H1 (cell line): ENCODE results near the gene ITGA11. TPM values are rescaled to one million over a fixed set of nuclear protein-coding genes. Genes with fewer than 3 reads are reported as not detected.

Experiments
- CTCF ChIA-PET: fragments of 300-600 bp; sonication (Branson Sonifier 250); formaldehyde crosslinking; loops from one replicate; lab custom pipeline; 2021; ENCODE audit not compliant: partially characterized antibody; lab: Charles Lee
- POLR2A ChIA-PET: fragments of 300-600 bp; sonication (Branson Sonifier 250); formaldehyde crosslinking; loops from one replicate; lab custom pipeline; 2021; ENCODE audit warnings: inconsistent platforms; ENCODE audit not compliant: partially characterized antibody; lab: Charles Lee
- DNase-seq, 2 experiments: peaks; one replicate each; pipeline versions ENCODE4 v3.0.0 to v3.0.0-alpha.2; 2010 to 2022; ENCODE audit warnings: low spot score in 2 of 2, low read depth in 1 of 2, mixed read lengths in 1 of 2
- FAIRE-seq: peaks from 2 replicates; lab custom pipeline; 2011; peaks lifted over from hg19 to GRCh38; lab: Jason Lieb, UNC
- H2AFZ ChIP-seq: 2 replicates; pipeline ENCODE4 v1.8.1; 2012; ENCODE audit warnings: low read length, inconsistent platforms
- H2AK5ac ChIP-seq: 2 replicates; pipeline ENCODE4 v1.6.1; 2013; ENCODE audit warnings: low read depth, low read length
- H2BK120ac ChIP-seq: replicated peaks from 2 replicates; pipeline ENCODE3; 2013; ENCODE audit warnings: low read depth, low read length, inconsistent platforms
- H2BK12ac ChIP-seq: 2 replicates; pipeline ENCODE4 v1.6.1; 2013; ENCODE audit warnings: low read depth, low read length
- H2BK15ac ChIP-seq: 2 replicates; pipeline ENCODE4 v1.6.1; 2013; ENCODE audit warnings: low read length
- H2BK20ac ChIP-seq: 2 replicates; pipeline ENCODE4 v1.6.1; 2013; ENCODE audit warnings: low read length
- H2BK5ac ChIP-seq: 2 replicates; pipeline ENCODE4 v1.6.1; 2013; ENCODE audit warnings: low read depth, low read length
- H3K14ac ChIP-seq: 2 replicates; pipeline ENCODE4 v1.6.1; 2013; ENCODE audit warnings: inconsistent platforms; ENCODE audit not compliant: insufficient read length
- H3K18ac ChIP-seq: 2 replicates; pipeline ENCODE4 v1.6.1; 2013; ENCODE audit warnings: low read length; ENCODE audit errors: extremely low read depth
- H3K23ac ChIP-seq: 2 replicates; pipeline ENCODE4 v1.6.1; 2013; ENCODE audit warnings: inconsistent platforms; ENCODE audit not compliant: insufficient read length
- H3K23me2 ChIP-seq: 2 replicates; pipeline ENCODE4 v1.6.1; 2013; ENCODE audit warnings: low read depth, low read length
- H3K27ac ChIP-seq: 2 replicates; pipeline ENCODE4 v1.6.1; 2011; ENCODE audit warnings: low read depth, low read length, inconsistent platforms
- H3K27me3 ChIP-seq, 4 experiments: replicated peaks in 1 of 4; 1 replicate in 1 of 4; 2 replicates in 3 of 4; pipeline versions ENCODE4 v1.6.1 to v1.8.1; 2011 to 2013; ENCODE audit warnings: low read length in 3 of 4, mild to moderate bottlenecking in 3 of 4, inconsistent platforms in 2 of 4, mixed read lengths in 2 of 4, moderate library complexity in 1 of 4; ENCODE audit not compliant: control insufficient read depth in 3 of 4, insufficient read depth in 3 of 4; ENCODE audit errors: extremely low read depth in 1 of 4
- H3K36me3 ChIP-seq, 4 experiments: 2 replicates each; pipeline versions ENCODE4 v1.6.1 to v1.8.1; 2011 to 2013; ENCODE audit warnings: mild to moderate bottlenecking in 4 of 4, low read length in 3 of 4, moderate library complexity in 2 of 4, control low read depth in 1 of 4, inconsistent platforms in 1 of 4; ENCODE audit not compliant: insufficient read depth in 4 of 4, control insufficient read depth in 2 of 4
- H3K4ac ChIP-seq: replicated peaks from 2 replicates; pipeline ENCODE3; 2013; ENCODE audit warnings: low read length, low read depth, mixed read lengths, inconsistent platforms; ENCODE audit not compliant: insufficient read length
- H3K4me1 ChIP-seq, 4 experiments: replicated peaks in 1 of 4; 1 replicate in 1 of 4; 2 replicates in 3 of 4; pipeline versions ENCODE4 v1.6.1 to v1.8.1; 2011 to 2013; ENCODE audit warnings: low read length in 3 of 4, inconsistent platforms in 2 of 4, mixed read lengths in 1 of 4; ENCODE audit not compliant: insufficient read depth in 4 of 4, control insufficient read depth in 3 of 4
- H3K4me2 ChIP-seq, 2 experiments: 2 replicates each; pipeline versions ENCODE4 v1.6.1 to v1.8.1; 2011 to 2013; ENCODE audit warnings: low read depth in 2 of 2, low read length in 2 of 2, control low read depth in 1 of 2, inconsistent platforms in 1 of 2, mild to moderate bottlenecking in 1 of 2; ENCODE audit not compliant: insufficient read depth in 1 of 2
- H3K4me3 ChIP-seq, 4 experiments: fragments of 200-600, 300-600 bp in 1 of 4; sonication (generic), shearing (Covaris generic), sonication (Bioruptor Twin) in 1 of 4; 2 replicates each; pipeline versions ENCODE4 v1.5.1 to v1.8.1; 2011 to 2016; ENCODE audit warnings: low read length in 4 of 4, low read depth in 3 of 4, control low read depth in 2 of 4, inconsistent platforms in 2 of 4, mild to moderate bottlenecking in 2 of 4, mixed read lengths in 1 of 4, moderate library complexity in 1 of 4; ENCODE audit not compliant: insufficient read depth in 2 of 4; ENCODE audit errors: extremely low read depth in 1 of 4
- H3K56ac ChIP-seq: replicated peaks from 2 replicates; pipeline ENCODE3; 2013; ENCODE audit warnings: low read depth, mild to moderate bottlenecking, mixed read lengths, low read length, inconsistent platforms; ENCODE audit not compliant: insufficient read length
- H3K79me1 ChIP-seq: 2 replicates; pipeline ENCODE4 v1.6.1; 2013; ENCODE audit warnings: low read depth, low read length, control low read depth
- H3K79me2 ChIP-seq, 2 experiments: 2 replicates each; pipeline versions ENCODE4 v1.6.1 to v1.8.1; 2012 to 2013; ENCODE audit warnings: low read length in 2 of 2, mild to moderate bottlenecking in 2 of 2, inconsistent platforms in 1 of 2; ENCODE audit not compliant: insufficient read depth in 2 of 2, control insufficient read depth in 1 of 2
- H3K9ac ChIP-seq, 4 experiments: replicated peaks in 1 of 4; 1 replicate in 1 of 4; 2 replicates in 3 of 4; pipeline versions ENCODE4 v1.6.1 to v1.8.1; 2011 to 2013; ENCODE audit warnings: low read depth in 3 of 4, low read length in 3 of 4, control low read depth in 2 of 4, mild to moderate bottlenecking in 2 of 4, moderate library complexity in 2 of 4, inconsistent platforms in 1 of 4; ENCODE audit errors: extremely low read depth in 1 of 4
- H3K9me3 ChIP-seq, 2 experiments: 2 replicates each; pipeline versions ENCODE4 v1.6.1 to v1.8.1; 2012 to 2013; ENCODE audit warnings: mild to moderate bottlenecking in 2 of 2, moderate library complexity in 2 of 2, control low read depth in 1 of 2, inconsistent platforms in 1 of 2, low read depth in 1 of 2, low read length in 1 of 2, mixed read lengths in 1 of 2; ENCODE audit not compliant: insufficient read depth in 2 of 2
- H4K20me1 ChIP-seq, 2 experiments: replicated peaks in 1 of 2; 2 replicates each; pipeline versions ENCODE3 to v1.8.1; 2011 to 2013; ENCODE audit warnings: inconsistent platforms in 2 of 2, low read length in 2 of 2, mild to moderate bottlenecking in 1 of 2; ENCODE audit not compliant: insufficient read depth in 2 of 2, control insufficient read depth in 1 of 2
- H4K5ac ChIP-seq: 2 replicates; pipeline ENCODE4 v1.6.1; 2013; ENCODE audit warnings: low read length, low read depth, mixed read lengths, inconsistent platforms; ENCODE audit not compliant: insufficient read length
- H4K8ac ChIP-seq: 2 replicates; pipeline ENCODE4 v1.8.0; 2013; ENCODE audit warnings: mild to moderate bottlenecking, moderate library complexity, low read length, inconsistent platforms; ENCODE audit not compliant: insufficient read depth; ENCODE audit errors: extremely low read depth
- H4K91ac ChIP-seq: replicated peaks from 2 replicates; pipeline ENCODE3; 2013; ENCODE audit warnings: low read length, mixed read lengths, inconsistent platforms; ENCODE audit not compliant: insufficient read length
- CHD1 ChIP-seq: IDR thresholded peaks from 2 replicates; pipeline ENCODE4 v1.6.1; 2012; ENCODE audit warnings: low read depth, low read length, improper control_type of control experiment
- CHD2 ChIP-seq: IDR thresholded peaks from 2 replicates; pipeline ENCODE4 v1.6.1; 2012; ENCODE audit warnings: low read length, improper control_type of control experiment
- KDM4A ChIP-seq: IDR thresholded peaks from one replicate; pipeline ENCODE4 v1.7.1; 2012; ENCODE audit warnings: low read depth, mild to moderate bottlenecking, moderate library complexity, low read length, inconsistent platforms; ENCODE audit not compliant: severe bottlenecking
- PHF8 ChIP-seq: fragments of 200-600 bp; sonication (generic); conservative IDR thresholded peaks from 2 replicates; pipeline ENCODE4 v1.7.1; 2012; ENCODE audit warnings: low read depth, mild to moderate bottlenecking, inconsistent platforms, low read length, moderate library complexity
- RAD21 ChIP-seq, 2 experiments: IDR thresholded peaks in 1 of 2; conservative IDR thresholded peaks in 1 of 2; 2 replicates each; pipeline ENCODE4 v1.6.1; 2011; ENCODE audit warnings: low read depth in 2 of 2, low read length in 2 of 2, improper control_type of control experiment in 1 of 2, inconsistent platforms in 1 of 2, mild to moderate bottlenecking in 1 of 2, moderate library complexity in 1 of 2
- SUZ12 ChIP-seq: fragments of 200-600 bp; sonication (generic); IDR thresholded peaks from 2 replicates; pipeline ENCODE4 v1.6.1; 2012; ENCODE audit warnings: mild to moderate bottlenecking, inconsistent platforms, low read length, moderate library complexity, mixed read lengths
- YY1 ChIP-seq: IDR thresholded peaks from 2 replicates; pipeline ENCODE4 v1.6.1; 2011; ENCODE audit warnings: low read depth, mild to moderate bottlenecking, low read length
- WGBS, 2 experiments: shearing (Covaris generic) in 1 of 2; methylation state at CpG; one replicate each; pipeline versions ENCODE4 v1.1.6 to v1.1.7; 2013 to 2015; ENCODE audit warnings: low lambda C conversion rate in 2 of 2, mixed read lengths in 2 of 2, inconsistent platforms in 1 of 2, low coverage in 1 of 2, missing lambda C conversion rate in 1 of 2; ENCODE audit not compliant: insufficient replicate concordance in 2 of 2, insufficient coverage in 1 of 2, insufficient read length in 1 of 2; ENCODE audit errors: extremely low coverage in 1 of 2, missing lambda C conversion rate in 1 of 2; 5-methylcytosine and 5-hydroxymethylcytosine counted together
- polyA plus RNA-seq, 7 experiments: library from polyadenylated mRNA; depleted of rRNA in 3 of 7; stranded (reverse) in 5 of 7; unstranded in 2 of 7; fragments of >200 nt in 5 of 7; fragments of 200-250 nt in 2 of 7; gene quantifications; 1 replicate in 5 of 7; 2 replicates in 1 of 7; 4 replicates in 1 of 7; pipeline versions ENCODE4 v1.2.1 to v1.2.3, GENCODE V29; 2011 to 2013; ENCODE audit warnings: missing spikeins in 2 of 7, mixed read lengths in 2 of 7
- total RNA-seq: library from RNA; stranded (reverse); fragmentation: NEBNext Ultra II Directional; extraction: Animal tissue kit (Norgen Biotek cat#: 25700); gene quantifications from 2 replicates; pipeline ENCODE4 v1.2.1, GENCODE V29; 2021
- TF ChIP-seq, protein P1 (sequence below), 3 experiments: IDR thresholded peaks; 1 replicate in 2 of 3; 2 replicates in 1 of 3; pipeline versions ENCODE4 v1.5.1 to v1.6.1; 2011; ENCODE audit warnings: low read length in 3 of 3, mild to moderate bottlenecking in 3 of 3, inconsistent platforms in 2 of 3, low read depth in 1 of 3, moderate library complexity in 1 of 3; ENCODE audit not compliant: insufficient read depth in 1 of 3; ENCODE audit errors: control extremely low read depth in 1 of 3
- TF ChIP-seq, protein P2 (sequence below): IDR thresholded peaks from 2 replicates; pipeline ENCODE4 v1.6.1; 2011; ENCODE audit warnings: low read depth, mild to moderate bottlenecking, low read length; ENCODE audit not compliant: insufficient read depth

ITGA11 gene
- total and polyA plus RNA-seq, 2 of the 8 experiments (the other 6 are each of a cell fraction or from before 2014, with no cell fraction given), result 0.05 to 0.06 TPM

DNA sequence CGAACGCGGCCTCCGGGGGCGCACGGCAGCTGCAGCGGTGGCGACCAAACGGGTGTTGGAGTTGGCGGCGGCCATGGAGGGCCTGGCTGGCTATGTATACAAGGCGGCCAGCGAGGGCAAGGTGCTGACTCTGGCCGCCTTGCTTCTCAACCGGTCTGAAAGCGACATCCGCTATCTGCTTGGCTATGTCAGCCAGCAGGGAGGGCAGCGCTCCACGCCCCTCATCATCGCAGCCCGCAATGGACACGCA, 153.7 kb downstream of the ITGA11 start:
- Histone ChIP-seq H3K23me2 (peaks cover 13% of the 10 kb centered on the region), H3K23ac (no peak overlapping the region), H3K27ac (peak overlapping the region; percentile 94), H2BK15ac (0 out of 2 replicates have a peak overlapping the region, but pooled peaks have one; percentile 66), H4K5ac (peak overlapping the region; percentile 64), H3K4me3 (peak overlapping the region; percentile 78 to 99 (median 89)), H4K8ac (peak overlapping the region; percentile 99), H3K9ac (peak overlapping the region; percentile 89 to 97 (median 94)), H2BK5ac (peak overlapping the region; percentile 97), H3K36me3 (no peaks in the 10 kb centered on the region), H3K4me1 (peaks cover 5 to 18% (median 13%) of the 10 kb centered on the region in 4 experiments; a peak in 6 of 7 replicates), H2BK12ac (0 out of 2 replicates have a peak overlapping the region, but pooled peaks have one; percentile 19), H3K79me2 (peaks cover 21 to 51% of the 10 kb centered on the region in 2 experiments), H2AFZ (no peak overlapping the region), H3K27me3 (no peaks in the 10 kb centered on the region), H3K9me3 (no peaks in the 10 kb centered on the region), H3K14ac (no peak overlapping the region), H3K4ac (no peak overlapping the region), H3K56ac (peak overlapping the region; percentile 66), H3K18ac (peak overlapping the region; percentile 81; the same call in 1 of the 2 replicates), H2AK5ac (peak overlapping the region; percentile 47; the same call in 1 of the 2 replicates), H3K79me1 (no peaks in the 10 kb centered on the region; the same call in 1 of the 2 replicates), H4K20me1 (peaks cover 19 to 21% of the 10 kb centered on the region in 2 experiments), H3K4me2 (peak overlapping the region; percentile 86 to 95), H2BK20ac (no peak overlapping the region), H4K91ac (peak overlapping the region; percentile 79), H2BK120ac (no peak overlapping the region)
- 1% methylated on average over 22 of the region's 22 CpGs; no CpG with 5 or more reads in 1 of the 2 experiments for WGBS, 2 experiments
- CTCF ChIA-PET, result interaction anchor here (2.6 to 10.1 kb wide), 2 partner anchors 24 to 29 kb away, joined by 15 to 72 read pairs; no protein-coding TSS in a partner anchor
- FAIRE-seq, result no peak
- POLR2A ChIA-PET, result interaction anchor here (0.6 to 5.5 kb wide), 21 partner anchors 10 to 295 kb away, joined by 3 to 50 read pairs (median 8); partner anchors contain the start of gene CLN6
- no peak for DNase-seq
- TF ChIP-seq KDM4A (peak; percentile 3), RAD21 (IDR thresholded peaks at IDR 0.05 in 1 of 2, conservative IDR thresholded peaks at IDR 0.05 in 1 of 2; ENCODE audit: low read depth in 2 of 2, low read length in 2 of 2) (peak; percentile 11 to 38; a peak in 2 of 4 replicates), CHD1 (no peak), PHF8 (no peak), SUZ12 (no peak), YY1 (peak; percentile 87), CHD2 (no peak)
- TF ChIP-seq, protein P1, sequence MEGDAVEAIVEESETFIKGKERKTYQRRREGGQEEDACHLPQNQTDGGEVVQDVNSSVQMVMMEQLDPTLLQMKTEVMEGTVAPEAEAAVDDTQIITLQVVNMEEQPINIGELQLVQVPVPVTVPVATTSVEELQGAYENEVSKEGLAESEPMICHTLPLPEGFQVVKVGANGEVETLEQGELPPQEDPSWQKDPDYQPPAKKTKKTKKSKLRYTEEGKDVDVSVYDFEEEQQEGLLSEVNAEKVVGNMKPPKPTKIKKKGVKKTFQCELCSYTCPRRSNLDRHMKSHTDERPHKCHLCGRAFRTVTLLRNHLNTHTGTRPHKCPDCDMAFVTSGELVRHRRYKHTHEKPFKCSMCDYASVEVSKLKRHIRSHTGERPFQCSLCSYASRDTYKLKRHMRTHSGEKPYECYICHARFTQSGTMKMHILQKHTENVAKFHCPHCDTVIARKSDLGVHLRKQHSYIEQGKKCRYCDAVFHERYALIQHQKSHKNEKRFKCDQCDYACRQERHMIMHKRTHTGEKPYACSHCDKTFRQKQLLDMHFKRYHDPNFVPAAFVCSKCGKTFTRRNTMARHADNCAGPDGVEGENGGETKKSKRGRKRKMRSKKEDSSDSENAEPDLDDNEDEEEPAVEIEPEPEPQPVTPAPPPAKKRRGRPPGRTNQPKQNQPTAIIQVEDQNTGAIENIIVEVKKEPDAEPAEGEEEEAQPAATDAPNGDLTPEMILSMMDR (IDR thresholded peaks at IDR 0.05; ENCODE audit: control extremely low read depth in 1 of 3, insufficient read depth in 1 of 3, low read depth in 1 of 3, low read length in 3 of 3), result peak; percentile 50 to 56 (median 55)
- TF ChIP-seq, protein P2, sequence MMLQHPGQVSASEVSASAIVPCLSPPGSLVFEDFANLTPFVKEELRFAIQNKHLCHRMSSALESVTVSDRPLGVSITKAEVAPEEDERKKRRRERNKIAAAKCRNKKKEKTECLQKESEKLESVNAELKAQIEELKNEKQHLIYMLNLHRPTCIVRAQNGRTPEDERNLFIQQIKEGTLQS, result no peak
